ENCODE data around the gene OR5L1.

OR5L1 gene

GRCh38 chr11:55811067-55811466 lies at the start of gene OR5L1:
Gene OR5L1 (plus strand): TSS chr11:55811367. CDS start chr11:55811467, 100 bp downstream.
- DNase-seq: no peak

- no peak for DNase-seq
Measured at GRCh38 chr11:55773138-55773537, 38.0 kb upstream of the OR5L1 start, which contains the start of gene OR5D13. Gene OR5D13 (plus strand): TSS chr11:55773438. CDS start chr11:55773438, 0 bp downstream.

- DNase-seq: no peak
Measured at GRCh38 chr11:55791606-55792005, 19.6 kb upstream of the OR5L1 start.

GRCh38 chr11:55793321-55793720 lies 17.8 kb upstream of the OR5L1 start:
- no peak for DNase-seq

- no peak for DNase-seq
Measured at GRCh38 chr11:55795256-55795655, 15.9 kb upstream of the OR5L1 start, which contains the start of gene OR5D14. Gene OR5D14 (plus strand): TSS chr11:55795556. CDS start chr11:55795556, 0 bp downstream.

- no peak for DNase-seq
Measured at GRCh38 chr11:55806248-55806647, 4.9 kb upstream of the OR5L1 start.

- no peak for DNase-seq
Measured at GRCh38 chr11:55819330-55819729, 8.2 kb downstream of the OR5L1 start, which contains the start of gene OR5D18. Gene OR5D18 (plus strand): TSS chr11:55819630. CDS start chr11:55819630, 0 bp downstream.

GRCh38 chr11:55826919-55827318 lies 15.8 kb downstream of the OR5L1 start, which contains the start of gene OR5L2:
Gene OR5L2 (plus strand): TSS chr11:55827219. CDS start chr11:55827219, 0 bp downstream.
- DNase-seq: no peak

GRCh38 chr11:55838452-55838851 lies 27.3 kb downstream of the OR5L1 start, which contains the start of gene OR5D16:
Gene OR5D16 (plus strand): TSS chr11:55838752. CDS start chr11:55838752, 0 bp downstream.
- DNase-seq: no peak

GRCh38 chr11:55847453-55847852 lies 36.3 kb downstream of the OR5L1 start:
- DNase-seq: no peak

- DNase-seq: no peak
Measured at GRCh38 chr11:55849037-55849436, 37.9 kb downstream of the OR5L1 start.

- DNase-seq: no peak
Measured at GRCh38 chr11:55852141-55852540, 41.0 kb downstream of the OR5L1 start.

GRCh38 chr11:55854704-55855103 lies 43.5 kb downstream of the OR5L1 start:
- no peak for DNase-seq

All from islet precursor cell (in vitro differentiated cells).